G401.6 (cell line): Measurements from ENCODE around the gene SMNDC1.
"Not testable (repeated sequence)": the region's sequence is repeated elsewhere in the genome, so short reads cannot be mapped to it uniquely, and the experiment has no call there.

Experiments used
- FAIRE-seq: peaks from 2 replicates; lab custom pipeline; 2012; peaks lifted over from hg19 to GRCh38; lab: Jason Lieb, UNC

SMNDC1 gene

DNA sequence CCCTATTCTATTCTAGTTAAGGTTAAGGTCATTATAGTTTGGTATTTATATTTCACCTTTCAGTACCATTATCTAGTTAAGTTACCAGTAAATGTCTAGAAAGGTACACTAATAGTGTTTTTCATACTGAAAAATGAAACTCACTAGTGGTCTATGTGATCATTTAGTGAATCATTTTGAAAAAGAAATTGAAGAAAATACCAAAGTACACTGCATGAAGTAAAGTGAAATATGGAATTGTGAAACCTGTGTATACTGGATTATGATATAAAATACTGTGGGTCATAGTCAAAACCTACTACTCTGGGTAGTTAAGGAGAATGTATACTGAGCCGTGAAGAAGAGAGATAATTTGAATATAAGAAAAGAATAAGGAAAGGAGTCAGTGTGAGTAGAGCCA is 53.3 kb downstream of the SMNDC1 start:
- FAIRE-seq, result not testable (repeated sequence)

DNA sequence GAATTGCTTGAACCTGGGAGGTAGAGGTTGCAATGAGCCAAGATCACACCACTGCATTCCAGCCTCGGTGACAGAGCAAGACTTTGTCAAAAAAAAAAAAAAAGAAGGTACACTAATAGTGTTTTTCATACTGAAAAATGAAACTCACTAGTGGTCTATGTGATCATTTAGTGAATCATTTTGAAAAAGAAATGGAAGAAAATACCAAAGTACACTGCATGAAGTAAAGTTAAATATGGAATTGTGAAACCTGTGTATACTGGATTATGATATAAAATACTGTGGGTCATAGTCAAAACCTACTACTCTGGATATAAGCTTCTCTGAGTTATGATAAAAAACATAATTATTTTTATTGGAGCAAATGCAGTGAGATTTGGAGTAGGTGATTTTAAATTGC is 55.2 kb downstream of the SMNDC1 start:
- not testable (repeated sequence) for FAIRE-seq

DNA sequence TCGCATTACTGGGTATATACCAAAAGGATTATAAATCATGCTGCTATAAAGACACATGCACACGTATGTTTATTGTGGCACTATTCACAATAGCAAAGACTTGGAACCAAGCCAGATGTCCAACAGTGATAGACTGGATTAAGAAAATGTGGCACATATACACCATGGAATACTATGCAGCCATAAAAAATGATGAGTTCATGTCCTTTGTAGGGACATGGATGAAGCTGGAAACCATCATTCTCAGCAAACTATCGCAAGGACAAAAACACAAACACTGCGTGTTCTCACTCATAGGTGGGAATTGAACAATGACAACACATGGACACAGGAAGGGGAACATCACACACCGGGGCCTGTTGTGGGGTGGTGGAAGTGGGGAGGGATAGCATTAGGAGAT is 56.9 kb downstream of the SMNDC1 start:
- not testable (repeated sequence) for FAIRE-seq

DNA sequence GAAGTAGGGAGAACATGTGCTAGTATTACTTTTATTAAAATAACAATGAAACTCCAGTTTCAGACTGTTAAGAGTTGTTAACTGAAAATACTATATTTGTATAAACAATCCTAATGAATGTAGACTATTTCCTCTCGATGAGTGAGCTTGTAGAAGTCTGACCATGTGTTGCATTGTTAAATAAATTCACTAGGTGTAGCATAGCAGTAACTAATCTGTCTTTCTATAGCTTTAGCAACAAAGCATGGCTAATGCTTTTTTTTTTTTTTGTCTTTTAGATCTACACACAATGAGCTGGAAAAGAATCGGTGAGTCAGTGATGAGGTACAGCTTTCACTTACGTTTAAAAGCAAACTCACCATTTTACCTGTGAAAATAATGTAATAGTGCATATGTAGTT is 60.2 kb downstream of the SMNDC1 start:
- no peak for FAIRE-seq

DNA sequence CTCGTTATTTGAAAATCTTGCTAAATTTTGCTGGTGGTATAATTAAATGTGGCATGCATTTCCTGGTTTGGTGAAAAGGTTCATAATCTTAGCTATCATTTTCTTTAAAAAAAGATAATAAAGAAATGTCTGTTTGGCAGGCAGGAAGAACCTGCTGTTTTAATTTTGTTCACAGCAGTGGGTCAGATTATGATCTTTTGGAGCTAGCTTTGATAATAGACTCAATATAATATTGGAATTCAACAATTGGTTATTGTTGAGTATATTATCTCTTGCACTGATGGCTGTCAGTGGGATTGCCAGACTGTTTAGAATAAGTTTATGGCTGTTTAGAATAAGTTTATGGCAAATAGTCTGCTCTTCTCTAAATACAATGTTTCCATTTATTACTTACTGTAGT is 62.2 kb downstream of the SMNDC1 start:
- no peak for FAIRE-seq

DNA sequence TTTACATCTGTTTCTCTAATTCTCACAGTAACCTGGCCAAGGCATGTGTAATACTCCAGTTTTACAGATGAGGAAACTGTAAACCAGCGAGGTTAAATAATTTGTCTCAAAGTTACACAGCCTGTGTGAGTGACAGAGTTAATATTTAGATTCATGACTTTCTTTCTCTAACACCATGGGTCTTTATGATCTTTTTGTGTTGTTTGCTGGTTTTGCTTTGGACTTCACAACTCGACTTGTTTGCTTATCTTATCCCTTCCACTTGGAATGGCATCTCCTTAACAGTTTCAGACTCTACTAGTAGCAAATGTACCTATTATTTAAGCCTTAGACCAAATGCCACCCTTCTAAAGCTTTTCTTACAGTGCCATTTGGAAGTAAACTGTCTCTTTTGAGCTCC is 62.9 kb downstream of the SMNDC1 start:
- no peak for FAIRE-seq

DNA sequence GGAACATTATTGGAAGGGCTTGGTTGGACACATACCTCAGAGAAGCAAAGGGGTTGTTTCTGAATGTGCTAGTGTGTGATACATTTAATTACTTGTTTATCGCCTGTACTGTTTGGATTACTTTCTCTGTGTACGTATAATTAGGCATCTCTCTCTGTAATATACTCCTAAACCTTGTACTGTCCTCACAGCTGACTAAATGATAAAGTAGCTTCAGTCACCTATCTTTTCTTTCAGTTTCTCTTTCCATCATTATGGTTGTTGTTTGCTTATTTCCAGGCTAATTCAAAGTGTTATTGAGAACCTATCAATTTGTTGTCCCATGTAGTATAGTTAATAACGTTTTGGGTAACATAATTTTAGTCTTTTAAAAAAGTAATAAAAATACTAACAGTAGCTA is 63.3 kb downstream of the SMNDC1 start:
- no peak for FAIRE-seq
